ENCODE results near the gene ARHGEF18. TPM values are rescaled to one million over a fixed set of nuclear protein-coding genes. Genes with fewer than 3 reads are reported as not detected.

The ARHGEF18 gene
- total and polyA plus RNA-seq, 2 of the 13 experiments (the other 11 are each of a cell fraction or from before 2014, with no cell fraction given), result 4.2 to 17.5 TPM

DNA sequence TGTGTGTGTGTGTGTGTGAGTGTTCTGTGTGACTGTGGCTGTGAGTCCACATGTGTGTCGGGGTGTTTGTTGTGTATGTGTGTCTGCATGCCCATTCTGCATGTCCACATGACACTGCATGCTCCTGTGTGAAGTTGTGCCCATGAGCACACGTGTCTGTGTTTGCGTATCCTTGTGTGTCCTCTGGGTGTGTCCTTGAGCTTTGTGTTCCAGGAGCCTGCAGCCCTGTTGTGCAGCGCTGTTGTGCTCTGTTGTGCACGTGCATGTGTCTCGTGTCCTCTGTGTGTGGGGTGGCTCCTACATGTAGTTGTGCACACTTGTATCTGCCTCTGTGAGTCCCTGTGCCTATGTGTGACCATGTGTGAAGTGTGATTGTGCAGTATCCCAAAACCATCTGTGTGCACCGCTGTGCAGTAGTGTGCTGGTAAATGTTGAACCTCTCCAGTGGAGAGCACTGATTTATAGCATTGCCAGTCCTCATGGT lies 2.2 kb upstream of the ARHGEF18 start (continued):
- TF ChIP-seq, protein P1, sequence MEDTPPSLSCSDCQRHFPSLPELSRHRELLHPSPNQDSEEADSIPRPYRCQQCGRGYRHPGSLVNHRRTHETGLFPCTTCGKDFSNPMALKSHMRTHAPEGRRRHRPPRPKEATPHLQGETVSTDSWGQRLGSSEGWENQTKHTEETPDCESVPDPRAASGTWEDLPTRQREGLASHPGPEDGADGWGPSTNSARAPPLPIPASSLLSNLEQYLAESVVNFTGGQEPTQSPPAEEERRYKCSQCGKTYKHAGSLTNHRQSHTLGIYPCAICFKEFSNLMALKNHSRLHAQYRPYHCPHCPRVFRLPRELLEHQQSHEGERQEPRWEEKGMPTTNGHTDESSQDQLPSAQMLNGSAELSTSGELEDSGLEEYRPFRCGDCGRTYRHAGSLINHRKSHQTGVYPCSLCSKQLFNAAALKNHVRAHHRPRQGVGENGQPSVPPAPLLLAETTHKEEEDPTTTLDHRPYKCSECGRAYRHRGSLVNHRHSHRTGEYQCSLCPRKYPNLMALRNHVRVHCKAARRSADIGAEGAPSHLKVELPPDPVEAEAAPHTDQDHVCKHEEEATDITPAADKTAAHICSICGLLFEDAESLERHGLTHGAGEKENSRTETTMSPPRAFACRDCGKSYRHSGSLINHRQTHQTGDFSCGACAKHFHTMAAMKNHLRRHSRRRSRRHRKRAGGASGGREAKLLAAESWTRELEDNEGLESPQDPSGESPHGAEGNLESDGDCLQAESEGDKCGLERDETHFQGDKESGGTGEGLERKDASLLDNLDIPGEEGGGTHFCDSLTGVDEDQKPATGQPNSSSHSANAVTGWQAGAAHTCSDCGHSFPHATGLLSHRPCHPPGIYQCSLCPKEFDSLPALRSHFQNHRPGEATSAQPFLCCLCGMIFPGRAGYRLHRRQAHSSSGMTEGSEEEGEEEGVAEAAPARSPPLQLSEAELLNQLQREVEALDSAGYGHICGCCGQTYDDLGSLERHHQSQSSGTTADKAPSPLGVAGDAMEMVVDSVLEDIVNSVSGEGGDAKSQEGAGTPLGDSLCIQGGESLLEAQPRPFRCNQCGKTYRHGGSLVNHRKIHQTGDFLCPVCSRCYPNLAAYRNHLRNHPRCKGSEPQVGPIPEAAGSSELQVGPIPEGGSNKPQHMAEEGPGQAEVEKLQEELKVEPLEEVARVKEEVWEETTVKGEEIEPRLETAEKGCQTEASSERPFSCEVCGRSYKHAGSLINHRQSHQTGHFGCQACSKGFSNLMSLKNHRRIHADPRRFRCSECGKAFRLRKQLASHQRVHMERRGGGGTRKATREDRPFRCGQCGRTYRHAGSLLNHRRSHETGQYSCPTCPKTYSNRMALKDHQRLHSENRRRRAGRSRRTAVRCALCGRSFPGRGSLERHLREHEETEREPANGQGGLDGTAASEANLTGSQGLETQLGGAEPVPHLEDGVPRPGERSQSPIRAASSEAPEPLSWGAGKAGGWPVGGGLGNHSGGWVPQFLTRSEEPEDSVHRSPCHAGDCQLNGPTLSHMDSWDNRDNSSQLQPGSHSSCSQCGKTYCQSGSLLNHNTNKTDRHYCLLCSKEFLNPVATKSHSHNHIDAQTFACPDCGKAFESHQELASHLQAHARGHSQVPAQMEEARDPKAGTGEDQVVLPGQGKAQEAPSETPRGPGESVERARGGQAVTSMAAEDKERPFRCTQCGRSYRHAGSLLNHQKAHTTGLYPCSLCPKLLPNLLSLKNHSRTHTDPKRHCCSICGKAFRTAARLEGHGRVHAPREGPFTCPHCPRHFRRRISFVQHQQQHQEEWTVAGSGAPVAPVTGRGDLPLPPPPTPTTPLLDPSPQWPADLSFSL (CRISPR knock-in tag; IDR thresholded peaks at IDR 0.05), result peak; percentile 97
- TF ChIP-seq, protein P2, sequence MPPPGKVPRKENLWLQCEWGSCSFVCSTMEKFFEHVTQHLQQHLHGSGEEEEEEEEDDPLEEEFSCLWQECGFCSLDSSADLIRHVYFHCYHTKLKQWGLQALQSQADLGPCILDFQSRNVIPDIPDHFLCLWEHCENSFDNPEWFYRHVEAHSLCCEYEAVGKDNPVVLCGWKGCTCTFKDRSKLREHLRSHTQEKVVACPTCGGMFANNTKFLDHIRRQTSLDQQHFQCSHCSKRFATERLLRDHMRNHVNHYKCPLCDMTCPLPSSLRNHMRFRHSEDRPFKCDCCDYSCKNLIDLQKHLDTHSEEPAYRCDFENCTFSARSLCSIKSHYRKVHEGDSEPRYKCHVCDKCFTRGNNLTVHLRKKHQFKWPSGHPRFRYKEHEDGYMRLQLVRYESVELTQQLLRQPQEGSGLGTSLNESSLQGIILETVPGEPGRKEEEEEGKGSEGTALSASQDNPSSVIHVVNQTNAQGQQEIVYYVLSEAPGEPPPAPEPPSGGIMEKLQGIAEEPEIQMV (CRISPR knock-in tag; IDR thresholded peaks at IDR 0.05; ENCODE audit: low read depth), result no peak
- peak; percentile 38; the same call in 1 of the 2 replicates for TF ChIP-seq SALL1 (CRISPR knock-in tag; IDR thresholded peaks at IDR 0.05)
- TF ChIP-seq JUNB (CRISPR knock-in tag; IDR thresholded peaks at IDR 0.05; ENCODE audit: borderline replicate concordance), result no peak
- TF ChIP-seq, protein P3, sequence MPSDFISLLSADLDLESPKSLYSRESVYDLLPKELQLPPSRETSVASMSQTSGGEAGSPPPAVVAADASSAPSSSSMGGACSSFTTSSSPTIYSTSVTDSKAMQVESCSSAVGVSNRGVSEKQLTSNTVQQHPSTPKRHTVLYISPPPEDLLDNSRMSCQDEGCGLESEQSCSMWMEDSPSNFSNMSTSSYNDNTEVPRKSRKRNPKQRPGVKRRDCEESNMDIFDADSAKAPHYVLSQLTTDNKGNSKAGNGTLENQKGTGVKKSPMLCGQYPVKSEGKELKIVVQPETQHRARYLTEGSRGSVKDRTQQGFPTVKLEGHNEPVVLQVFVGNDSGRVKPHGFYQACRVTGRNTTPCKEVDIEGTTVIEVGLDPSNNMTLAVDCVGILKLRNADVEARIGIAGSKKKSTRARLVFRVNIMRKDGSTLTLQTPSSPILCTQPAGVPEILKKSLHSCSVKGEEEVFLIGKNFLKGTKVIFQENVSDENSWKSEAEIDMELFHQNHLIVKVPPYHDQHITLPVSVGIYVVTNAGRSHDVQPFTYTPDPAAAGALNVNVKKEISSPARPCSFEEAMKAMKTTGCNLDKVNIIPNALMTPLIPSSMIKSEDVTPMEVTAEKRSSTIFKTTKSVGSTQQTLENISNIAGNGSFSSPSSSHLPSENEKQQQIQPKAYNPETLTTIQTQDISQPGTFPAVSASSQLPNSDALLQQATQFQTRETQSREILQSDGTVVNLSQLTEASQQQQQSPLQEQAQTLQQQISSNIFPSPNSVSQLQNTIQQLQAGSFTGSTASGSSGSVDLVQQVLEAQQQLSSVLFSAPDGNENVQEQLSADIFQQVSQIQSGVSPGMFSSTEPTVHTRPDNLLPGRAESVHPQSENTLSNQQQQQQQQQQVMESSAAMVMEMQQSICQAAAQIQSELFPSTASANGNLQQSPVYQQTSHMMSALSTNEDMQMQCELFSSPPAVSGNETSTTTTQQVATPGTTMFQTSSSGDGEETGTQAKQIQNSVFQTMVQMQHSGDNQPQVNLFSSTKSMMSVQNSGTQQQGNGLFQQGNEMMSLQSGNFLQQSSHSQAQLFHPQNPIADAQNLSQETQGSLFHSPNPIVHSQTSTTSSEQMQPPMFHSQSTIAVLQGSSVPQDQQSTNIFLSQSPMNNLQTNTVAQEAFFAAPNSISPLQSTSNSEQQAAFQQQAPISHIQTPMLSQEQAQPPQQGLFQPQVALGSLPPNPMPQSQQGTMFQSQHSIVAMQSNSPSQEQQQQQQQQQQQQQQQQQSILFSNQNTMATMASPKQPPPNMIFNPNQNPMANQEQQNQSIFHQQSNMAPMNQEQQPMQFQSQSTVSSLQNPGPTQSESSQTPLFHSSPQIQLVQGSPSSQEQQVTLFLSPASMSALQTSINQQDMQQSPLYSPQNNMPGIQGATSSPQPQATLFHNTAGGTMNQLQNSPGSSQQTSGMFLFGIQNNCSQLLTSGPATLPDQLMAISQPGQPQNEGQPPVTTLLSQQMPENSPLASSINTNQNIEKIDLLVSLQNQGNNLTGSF (CRISPR knock-in tag; IDR thresholded peaks at IDR 0.05), result no peak
- TF ChIP-seq HNRNPUL1 (IDR thresholded peaks at IDR 0.05; ENCODE audit: low read depth, low read length), result no peak
- no peak for TF ChIP-seq ZNF670 (CRISPR knock-in tag; IDR thresholded peaks at IDR 0.05; ENCODE audit: borderline replicate concordance)
- TF ChIP-seq ZNF253 (CRISPR knock-in tag; IDR thresholded peaks at IDR 0.05; ENCODE audit: borderline replicate concordance), result no peak
- no peak for TF ChIP-seq SMAD9 (CRISPR knock-in tag; IDR thresholded peaks at IDR 0.05)
- no peak for TF ChIP-seq DPF2 (CRISPR knock-in tag; IDR thresholded peaks at IDR 0.05; ENCODE audit: borderline replicate concordance, low read depth)
- TF ChIP-seq, protein P4, sequence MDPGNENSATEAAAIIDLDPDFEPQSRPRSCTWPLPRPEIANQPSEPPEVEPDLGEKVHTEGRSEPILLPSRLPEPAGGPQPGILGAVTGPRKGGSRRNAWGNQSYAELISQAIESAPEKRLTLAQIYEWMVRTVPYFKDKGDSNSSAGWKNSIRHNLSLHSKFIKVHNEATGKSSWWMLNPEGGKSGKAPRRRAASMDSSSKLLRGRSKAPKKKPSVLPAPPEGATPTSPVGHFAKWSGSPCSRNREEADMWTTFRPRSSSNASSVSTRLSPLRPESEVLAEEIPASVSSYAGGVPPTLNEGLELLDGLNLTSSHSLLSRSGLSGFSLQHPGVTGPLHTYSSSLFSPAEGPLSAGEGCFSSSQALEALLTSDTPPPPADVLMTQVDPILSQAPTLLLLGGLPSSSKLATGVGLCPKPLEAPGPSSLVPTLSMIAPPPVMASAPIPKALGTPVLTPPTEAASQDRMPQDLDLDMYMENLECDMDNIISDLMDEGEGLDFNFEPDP (CRISPR knock-in tag; conservative IDR thresholded peaks at IDR 0.05), result no peak
- TF ChIP-seq POGZ (CRISPR knock-in tag; IDR thresholded peaks at IDR 0.05), result no peak
- no peak for TF ChIP-seq ZEB1 (IDR thresholded peaks at IDR 0.05; ENCODE audit: insufficient replicate concordance, low read depth)
- no peak for TF ChIP-seq SOX6 (IDR thresholded peaks at IDR 0.05)
- TF ChIP-seq SOX6 (CRISPR knock-in tag; IDR thresholded peaks at IDR 0.05), result peak; percentile 54
- TF ChIP-seq STAT5B (CRISPR knock-in tag; IDR thresholded peaks at IDR 0.05), result no peak

Measured in HepG2 (cell line).